H9 (cell line): ENCODE data around the gene ST6GALNAC1. TPM values are rescaled to one million over a fixed set of nuclear protein-coding genes. Genes with fewer than 3 reads are reported as not detected.

Experiments used
- DNase-seq: peaks from one replicate; pipeline ENCODE4 v3.0.0-alpha.2; 2017
- H2AFZ ChIP-seq: one replicate; pipeline ENCODE4 v1.6.1; 2013; ENCODE audit warnings: mild to moderate bottlenecking, low read length, control low read depth, moderate library complexity
- H2AK5ac ChIP-seq: 2 replicates; pipeline ENCODE4 v1.6.1; 2013; ENCODE audit warnings: low read length, control low read depth, mixed read lengths; ENCODE audit not compliant: insufficient read length
- H2BK120ac ChIP-seq: one replicate; pipeline ENCODE4 v1.6.1; 2013; ENCODE audit warnings: low read depth, mild to moderate bottlenecking, low read length, control low read depth, inconsistent platforms; ENCODE audit not compliant: poor library complexity, severe bottlenecking
- H2BK12ac ChIP-seq: 2 replicates; pipeline ENCODE4 v1.6.1; 2013; ENCODE audit warnings: low read length, control low read depth, mixed read lengths, low read depth; ENCODE audit not compliant: insufficient read length
- H2BK15ac ChIP-seq: 2 replicates; pipeline ENCODE4 v1.6.1; 2013; ENCODE audit warnings: low read depth, low read length, control low read depth
- H2BK20ac ChIP-seq: one replicate; pipeline ENCODE4 v1.6.1; 2013; ENCODE audit warnings: low read depth, mild to moderate bottlenecking, low read length, control low read depth, inconsistent platforms; ENCODE audit not compliant: poor library complexity, severe bottlenecking
- H2BK5ac ChIP-seq: 2 replicates; pipeline ENCODE4 v1.6.1; 2013; ENCODE audit warnings: low read length, control low read depth, mixed read lengths; ENCODE audit not compliant: insufficient read length
- H3K14ac ChIP-seq: 2 replicates; pipeline ENCODE4 v1.6.1; 2013; ENCODE audit warnings: low read length, control low read depth; ENCODE audit not compliant: insufficient read depth
- H3K18ac ChIP-seq: 2 replicates; pipeline ENCODE4 v1.6.1; 2013; ENCODE audit warnings: low read depth, mild to moderate bottlenecking, mixed read lengths, low read length, control low read depth; ENCODE audit not compliant: insufficient read length
- H3K23ac ChIP-seq: 2 replicates; pipeline ENCODE4 v1.6.1; 2013; ENCODE audit warnings: low read length, control low read depth, mixed read lengths, low read depth; ENCODE audit not compliant: insufficient read length
- H3K23me2 ChIP-seq: 2 replicates; pipeline ENCODE4 v1.6.1; 2013; ENCODE audit warnings: low read depth, mild to moderate bottlenecking, mixed read lengths, low read length, control low read depth; ENCODE audit not compliant: insufficient read length, poor library complexity, severe bottlenecking
- H3K27ac ChIP-seq: 2 replicates; pipeline ENCODE4 v1.5.1; 2013; ENCODE audit warnings: low read length, control low read depth, mixed read lengths, low read depth; ENCODE audit not compliant: insufficient read length
- H3K27me3 ChIP-seq: 2 replicates; pipeline ENCODE4 v1.6.1; 2013; ENCODE audit warnings: low read length, control low read depth, inconsistent platforms; ENCODE audit not compliant: insufficient read depth
- H3K4ac ChIP-seq: 2 replicates; pipeline ENCODE4 v1.6.1; 2013; ENCODE audit warnings: low read depth, mild to moderate bottlenecking, control low read depth, inconsistent platforms, low read length, moderate library complexity
- H3K4me1 ChIP-seq: 2 replicates; pipeline ENCODE4 v1.6.1; 2013; ENCODE audit warnings: low read length, control low read depth, inconsistent platforms; ENCODE audit not compliant: insufficient read depth
- H3K4me2 ChIP-seq: 2 replicates; pipeline ENCODE4 v1.6.1; 2013; ENCODE audit warnings: low read length, control low read depth, mixed read lengths; ENCODE audit not compliant: insufficient read length, insufficient read depth
- H3K56ac ChIP-seq: 2 replicates; pipeline ENCODE4 v1.6.1; 2013; ENCODE audit warnings: low read depth, mild to moderate bottlenecking, mixed read lengths, low read length, control low read depth; ENCODE audit not compliant: insufficient read length
- H3K79me1 ChIP-seq: 2 replicates; pipeline ENCODE4 v1.6.1; 2013; ENCODE audit warnings: low read depth, mild to moderate bottlenecking, moderate library complexity, low read length, control low read depth, inconsistent platforms; ENCODE audit not compliant: insufficient read depth, poor library complexity, severe bottlenecking
- H3K79me2 ChIP-seq: 2 replicates; pipeline ENCODE4 v1.6.1; 2013; ENCODE audit warnings: low read length, control low read depth, inconsistent platforms; ENCODE audit not compliant: insufficient read depth
- H3K9ac ChIP-seq: 2 replicates; pipeline ENCODE4 v1.6.1; 2013; ENCODE audit warnings: low read length, control low read depth, mixed read lengths; ENCODE audit not compliant: insufficient read length; ENCODE audit errors: extremely low read depth
- H3K9me3 ChIP-seq: one replicate; pipeline ENCODE4 v1.6.1; 2013; ENCODE audit warnings: low read depth, low read length, inconsistent platforms; ENCODE audit not compliant: control insufficient read depth
- H3T11ph ChIP-seq: one replicate; pipeline ENCODE4 v1.6.1; 2013; ENCODE audit warnings: mild to moderate bottlenecking, low read length, control low read depth, inconsistent platforms
- H4K20me1 ChIP-seq: one replicate; pipeline ENCODE4 v1.6.1; 2013; ENCODE audit not compliant: control insufficient read depth, insufficient read length, insufficient read depth
- H4K5ac ChIP-seq: 2 replicates; pipeline ENCODE4 v1.6.1; 2013; ENCODE audit warnings: low read depth, mild to moderate bottlenecking, mixed read lengths, low read length, control low read depth; ENCODE audit not compliant: insufficient read length
- H4K8ac ChIP-seq: replicated peaks from 2 replicates; pipeline ENCODE4 v1.6.1; 2013; ENCODE audit warnings: low read length, control low read depth, mixed read lengths, low read depth; ENCODE audit not compliant: insufficient read length
- H4K91ac ChIP-seq: 2 replicates; pipeline ENCODE4 v1.6.1; 2013; ENCODE audit warnings: low read depth, mild to moderate bottlenecking, moderate library complexity, mixed read lengths, low read length, control low read depth; ENCODE audit not compliant: insufficient read length
- H3K27ac Mint-ChIP-seq, 3 experiments: 2 replicates in 2 of 3; 3 replicates in 1 of 3; pipeline ENCODE4 v1.8.0; 2020 to 2021; ENCODE audit warnings: mixed read lengths in 3 of 3, mild to moderate bottlenecking in 1 of 3, moderate library complexity in 1 of 3
- H3K27me3 Mint-ChIP-seq: 2 replicates; pipeline ENCODE4 v1.8.0; 2021; ENCODE audit warnings: low read depth, mild to moderate bottlenecking, moderate library complexity, mixed read lengths
- H3K36me3 Mint-ChIP-seq, 3 experiments: 2 replicates in 2 of 3; 3 replicates in 1 of 3; pipeline ENCODE4 v1.8.0; 2020 to 2021; ENCODE audit warnings: low read depth in 3 of 3, mixed read lengths in 3 of 3; ENCODE audit not compliant: insufficient read depth in 1 of 3
- H3K4me1 Mint-ChIP-seq, 2 experiments: 2 replicates each; pipeline ENCODE4 v1.8.0; 2020; ENCODE audit warnings: mixed read lengths in 2 of 2
- H3K4me3 Mint-ChIP-seq, 2 experiments: 2 replicates in 1 of 2; 3 replicates in 1 of 2; pipeline ENCODE4 v1.8.0; 2020 to 2021; ENCODE audit warnings: mild to moderate bottlenecking in 2 of 2, mixed read lengths in 2 of 2, moderate library complexity in 1 of 2
- H3K9me3 Mint-ChIP-seq, 2 experiments: 2 replicates in 1 of 2; 3 replicates in 1 of 2; pipeline ENCODE4 v1.8.0; 2020; ENCODE audit warnings: mild to moderate bottlenecking in 2 of 2, mixed read lengths in 2 of 2, moderate library complexity in 1 of 2
- WGBS: extraction: QIAGEN DNeasy Blood & Tissue Kit; methylation state at CpG from one replicate; pipeline ENCODE4 v1.1.7; 2013; ENCODE audit warnings: missing lambda C conversion rate, low lambda C conversion rate, mixed read lengths; ENCODE audit not compliant: insufficient read length; ENCODE audit errors: extremely low coverage; 5-methylcytosine and 5-hydroxymethylcytosine counted together
- total RNA-seq: library from RNA; stranded (reverse); gene quantifications from 2 replicates; pipeline ENCODE4 v1.2.1, GENCODE V29; 2021
- TF ChIP-seq, protein P1 (sequence below): fragments of 200-600 bp; sonication (generic); conservative IDR thresholded peaks from 3 replicates; pipeline ENCODE4 v1.8.0; 2021; ENCODE audit warnings: antibody characterized with exemption, mild to moderate bottlenecking

Gene ST6GALNAC1
- total RNA-seq, 1 experiment from 2014 or later: not detected

DNA sequence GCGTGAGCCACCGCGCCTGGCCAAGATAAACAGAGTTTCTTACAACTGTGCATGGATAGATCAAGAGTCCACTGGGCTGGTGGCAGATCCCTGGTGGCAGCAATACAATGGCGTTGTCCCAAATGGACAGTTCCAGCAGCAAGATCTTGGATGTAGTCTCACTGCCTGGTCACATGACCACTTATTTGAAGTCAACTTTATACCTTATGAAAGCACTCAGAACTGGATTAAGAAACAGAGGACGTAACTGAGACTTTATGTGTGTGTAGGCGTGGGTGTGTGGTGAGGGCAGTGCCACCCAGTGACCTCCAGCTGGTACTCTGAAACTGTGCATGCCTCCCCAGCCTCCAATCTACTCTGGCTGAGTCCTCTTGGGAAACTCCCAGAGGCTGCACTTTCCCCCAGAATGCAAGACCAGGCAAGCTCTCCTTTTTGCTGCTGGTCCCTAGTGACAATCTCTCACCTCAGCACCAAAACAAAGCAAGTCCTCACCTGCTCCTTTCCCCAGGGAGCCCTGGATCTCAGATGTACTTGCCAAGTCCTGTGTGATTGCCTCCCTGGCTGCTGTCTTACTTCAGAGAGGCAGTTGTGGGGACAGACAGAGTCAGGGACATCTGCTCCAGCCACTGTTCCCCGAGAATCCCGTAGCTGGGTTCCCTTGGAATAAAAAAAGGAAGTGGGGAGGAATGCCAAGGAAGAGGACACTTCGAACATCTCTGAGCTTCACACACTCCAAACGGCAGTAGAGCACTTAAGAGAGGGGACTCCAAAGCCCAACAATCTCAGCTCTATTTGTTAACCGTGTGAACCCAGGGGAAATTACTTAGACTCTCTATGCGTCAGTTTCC, 46.2 kb downstream of the ST6GALNAC1 start:
- Histone ChIP-seq H2BK15ac (no peak overlapping the region), H3K9ac (no peak overlapping the region), H3K9me3 (no peaks in the 10 kb centered on the region), H3K27ac (no peak overlapping the region), H2BK20ac (no peak overlapping the region), H2BK12ac (no peak overlapping the region), H2BK120ac (no peak overlapping the region), H3K79me2 (no peaks in the 10 kb centered on the region), H3T11ph (no peak overlapping the region), H2BK5ac (no peak overlapping the region), H3K23ac (no peak overlapping the region), H4K8ac (no peak overlapping the region), H3K14ac (no peak overlapping the region), H3K23me2 (no peaks in the 10 kb centered on the region), H4K20me1 (no peaks in the 10 kb centered on the region), H3K4me2 (no peak overlapping the region), H3K4ac (no peak overlapping the region), H2AK5ac (no peak overlapping the region), H3K56ac (no peak overlapping the region), H3K27me3 (no peaks in the 10 kb centered on the region), H4K91ac (no peak overlapping the region), H3K18ac (no peak overlapping the region), H3K79me1 (no peaks in the 10 kb centered on the region), H4K5ac (no peak overlapping the region), H3K4me1 (peaks cover 3% of the 10 kb centered on the region; the same call in 1 of the 2 replicates), H2AFZ (no peak overlapping the region)
- Mint-ChIP-seq H3K27me3 (peaks cover 4% of the 10 kb centered on the region), H3K4me1 (peaks cover 17 to 27% of the 10 kb centered on the region in 2 experiments), H3K9me3 (0 out of 5 replicates have a peak, but pooled peaks cover 0 to 2% of the 10 kb centered on the region in 2 experiments), H3K36me3 (peaks cover 0 to under 1% (median 0%) of the 10 kb centered on the region in 3 experiments; a peak in 1 of 7 replicates), H3K27ac (no peak overlapping the region), H3K4me3 (no peak overlapping the region)
- no peak for DNase-seq
- no CpG with 5 or more reads among the region's 12 CpGs for WGBS
- TF ChIP-seq, protein P1, sequence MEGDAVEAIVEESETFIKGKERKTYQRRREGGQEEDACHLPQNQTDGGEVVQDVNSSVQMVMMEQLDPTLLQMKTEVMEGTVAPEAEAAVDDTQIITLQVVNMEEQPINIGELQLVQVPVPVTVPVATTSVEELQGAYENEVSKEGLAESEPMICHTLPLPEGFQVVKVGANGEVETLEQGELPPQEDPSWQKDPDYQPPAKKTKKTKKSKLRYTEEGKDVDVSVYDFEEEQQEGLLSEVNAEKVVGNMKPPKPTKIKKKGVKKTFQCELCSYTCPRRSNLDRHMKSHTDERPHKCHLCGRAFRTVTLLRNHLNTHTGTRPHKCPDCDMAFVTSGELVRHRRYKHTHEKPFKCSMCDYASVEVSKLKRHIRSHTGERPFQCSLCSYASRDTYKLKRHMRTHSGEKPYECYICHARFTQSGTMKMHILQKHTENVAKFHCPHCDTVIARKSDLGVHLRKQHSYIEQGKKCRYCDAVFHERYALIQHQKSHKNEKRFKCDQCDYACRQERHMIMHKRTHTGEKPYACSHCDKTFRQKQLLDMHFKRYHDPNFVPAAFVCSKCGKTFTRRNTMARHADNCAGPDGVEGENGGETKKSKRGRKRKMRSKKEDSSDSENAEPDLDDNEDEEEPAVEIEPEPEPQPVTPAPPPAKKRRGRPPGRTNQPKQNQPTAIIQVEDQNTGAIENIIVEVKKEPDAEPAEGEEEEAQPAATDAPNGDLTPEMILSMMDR: no peak
